HG03175 (cell line): ENCODE data around the gene KLHDC1.
"Not testable (repeated sequence)": the region's sequence is repeated elsewhere in the genome, so short reads cannot be mapped to it uniquely, and the experiment has no call there.

ENCODE experiments used
- ATAC-seq: cut with Tn5 transposase; IDR thresholded peaks from one replicate; pipeline ENCODE4 v1.9.1; 2021; ENCODE audit warnings: mild to moderate bottlenecking, moderate library complexity; ENCODE audit not compliant: unreplicated experiment

KLHDC1 gene

GRCh38 chr14:49781040-49781439 lies 88.1 kb downstream of the KLHDC1 start:
- not testable (repeated sequence) for ATAC-seq

- ATAC-seq, result no peak
These were observed 90.6 kb downstream of the KLHDC1 start for GRCh38 chr14:49783394-49784014.

GRCh38 chr14:49786315-49786714 lies 93.4 kb downstream of the KLHDC1 start:
- no peak for ATAC-seq

- no peak for ATAC-seq
These were observed 99.7 kb downstream of the KLHDC1 start for GRCh38 chr14:49792618-49793017.

GRCh38 chr14:49796025-49796424 lies 103.1 kb downstream of the KLHDC1 start:
- no peak for ATAC-seq
